A549 (cell line): ENCODE results near the gene SBNO2. TPM values are rescaled to one million over a fixed set of nuclear protein-coding genes. Genes with fewer than 3 reads are reported as not detected.

ENCODE experiments used
- ATAC-seq, 2 experiments: fragments of 200-7000 bp in 1 of 2; fragments of >200 bp in 1 of 2; cut with Nextera tagmentation in 1 of 2; cut with Tn5 transposase in 1 of 2; 3 replicates each; pipeline versions ENCODE4 v1.8.0 to v1.9.1; 2018 to 2020; ENCODE audit warnings: mild to moderate bottlenecking in 1 of 2, moderate library complexity in 1 of 2
- CTCF ChIA-PET: fragments of 300-600 bp; sonication (Branson Sonifier 250); formaldehyde crosslinking; extraction: SDS; loops from one replicate; lab custom pipeline; 2021; ENCODE audit warnings: antibody characterized with exemption, inconsistent platforms; lab: Yijun Ruan, JAX
- POLR2A ChIA-PET: fragments of 350-600 bp; formaldehyde crosslinking; extraction: SDS; loops from one replicate; lab custom pipeline; 2021; ENCODE audit warnings: antibody characterized with exemption, inconsistent platforms; lab: Yijun Ruan, JAX
- DNase-seq, 2 experiments: peaks; one replicate each; pipeline versions ENCODE4 v3.0.0 to v3.0.0-alpha.2; 2011 to 2016; ENCODE audit warnings: low read depth in 1 of 2, low spot score in 1 of 2
- FAIRE-seq: peaks from 2 replicates; lab custom pipeline; 2011; peaks lifted over from hg19 to GRCh38; lab: Jason Lieb, UNC
- H3K27ac ChIP-seq, 2 experiments: fragments of >200 bp; sonication (Bioruptor Twin); formaldehyde crosslinking; 3 replicates each; pipeline ENCODE4 v1.5.1; 2016 to 2017
- H3K4me1 ChIP-seq: fragments of >200 bp; sonication (Bioruptor Twin); formaldehyde crosslinking; 3 replicates; pipeline ENCODE4 v1.6.1; 2016
- H3K4me2 ChIP-seq: fragments of >200 bp; sonication (Bioruptor Twin); formaldehyde crosslinking; 3 replicates; pipeline ENCODE4 v1.6.1; 2016
- H3K4me3 ChIP-seq: fragments of >200 bp; sonication (Bioruptor Twin); formaldehyde crosslinking; 3 replicates; pipeline ENCODE4 v1.5.1; 2016
- H3K9me3 ChIP-seq: fragments of >200 bp; sonication (Bioruptor Twin); formaldehyde crosslinking; 3 replicates; pipeline ENCODE4 v1.6.1; 2016
- BHLHE40 ChIP-seq: IDR thresholded peaks from 2 replicates; pipeline ENCODE4 v1.6.1; 2012; ENCODE audit warnings: low read depth, low read length, inconsistent platforms
- CHD2 ChIP-seq: fragments of 150-350 bp; IDR thresholded peaks from 2 replicates; pipeline ENCODE4 v1.6.1; 2014; ENCODE audit warnings: low read length; ENCODE audit not compliant: partially characterized antibody
- CHD4 ChIP-seq: fragments of 200-600 bp; sonication (generic); IDR thresholded peaks from 2 replicates; pipeline ENCODE4 v1.6.1; 2016; ENCODE audit warnings: antibody characterized with exemption, mild to moderate bottlenecking, borderline replicate concordance
- ESRRA ChIP-seq: fragments of 150-350 bp; IDR thresholded peaks from 2 replicates; pipeline ENCODE4 v1.6.1; 2014; ENCODE audit warnings: mild to moderate bottlenecking, low read length, borderline replicate concordance
- FOXS1 ChIP-seq: fragments of 250-450 bp; sonication (Bioruptor Pico); IDR thresholded peaks from 2 replicates; pipeline ENCODE4 v1.5.0; 2020; ENCODE audit warnings: mild to moderate bottlenecking, moderate library complexity
- GATA3 ChIP-seq: IDR thresholded peaks from 2 replicates; pipeline ENCODE4 v1.6.1; 2012; ENCODE audit warnings: borderline replicate concordance
- HDAC2 ChIP-seq: fragments of 200-600 bp; sonication (generic); IDR thresholded peaks from 2 replicates; pipeline ENCODE4 v1.6.1; 2016
- HES2 ChIP-seq: fragments of >200 bp; sonication (Bioruptor Twin); formaldehyde crosslinking; IDR thresholded peaks from 2 replicates; pipeline ENCODE4 v1.6.1; 2016
- HEYL ChIP-seq: fragments of 250-450 bp; sonication (Bioruptor Pico); IDR thresholded peaks from 2 replicates; pipeline ENCODE4 v1.8.0; 2021; ENCODE audit warnings: mild to moderate bottlenecking, moderate library complexity
- HMGXB4 ChIP-seq: fragments of 250-450 bp; sonication (Bioruptor Pico); IDR thresholded peaks from 2 replicates; pipeline ENCODE4 v1.5.0; 2021; ENCODE audit warnings: mild to moderate bottlenecking, moderate library complexity, borderline replicate concordance
- HOXA7 ChIP-seq: fragments of 250-450 bp; sonication (Bioruptor Pico); IDR thresholded peaks from 2 replicates; pipeline ENCODE4 v1.5.0; 2020; ENCODE audit warnings: mild to moderate bottlenecking, moderate library complexity
- JUNB ChIP-seq: fragments of >200 bp; sonication (Bioruptor Twin); formaldehyde crosslinking; IDR thresholded peaks from 2 replicates; pipeline ENCODE4 v1.6.1; 2016
- KDM1A ChIP-seq: fragments of 200-600 bp; sonication (generic); IDR thresholded peaks from 2 replicates; pipeline ENCODE4 v1.6.1; 2016; ENCODE audit warnings: low read depth, mild to moderate bottlenecking
- NR3C1 ChIP-seq: fragments of >200 bp; sonication (Bioruptor Twin); formaldehyde crosslinking; IDR thresholded peaks from 3 replicates; pipeline ENCODE4 v1.6.1; 2017
- PHF8 ChIP-seq: fragments of 200-600 bp; sonication (generic); IDR thresholded peaks from 2 replicates; pipeline ENCODE4 v1.6.1; 2016; ENCODE audit warnings: low read depth, mild to moderate bottlenecking, antibody characterized with exemption, moderate library complexity, borderline replicate concordance
- POLR2A ChIP-seq: IDR thresholded peaks from 2 replicates; pipeline ENCODE4 v1.6.1; 2012; ENCODE audit warnings: mild to moderate bottlenecking, low read length
- POLR2AphosphoS2 ChIP-seq: conservative IDR thresholded peaks from 2 replicates; pipeline ENCODE4 v1.6.1; 2012; ENCODE audit warnings: low read length, improper control_type of control experiment, inconsistent platforms
- RFX5 ChIP-seq: fragments of 450-650 bp; IDR thresholded peaks from 2 replicates; pipeline ENCODE4 v1.7.1; 2014; ENCODE audit warnings: antibody characterized with exemption, mild to moderate bottlenecking, moderate library complexity
- RNF2 ChIP-seq: fragments of 200-600 bp; sonication (generic); IDR thresholded peaks from 2 replicates; pipeline ENCODE4 v1.6.1; 2016; ENCODE audit warnings: low read depth, mild to moderate bottlenecking, antibody characterized with exemption, moderate library complexity, borderline replicate concordance
- SREBF2 ChIP-seq: fragments of 450-650 bp; IDR thresholded peaks from 2 replicates; pipeline ENCODE4 v1.6.1; 2014; ENCODE audit warnings: mild to moderate bottlenecking, moderate library complexity
- USF2 ChIP-seq: fragments of 450-650 bp; IDR thresholded peaks from 2 replicates; pipeline ENCODE4 v1.6.1; 2014; ENCODE audit warnings: antibody characterized with exemption
- ZC3H11A ChIP-seq: fragments of 450-650 bp; IDR thresholded peaks from 2 replicates; pipeline ENCODE4 v1.6.1; 2014; ENCODE audit warnings: antibody characterized with exemption, mild to moderate bottlenecking
- ZSCAN20 ChIP-seq: fragments of 250-450 bp; sonication (Bioruptor Pico); IDR thresholded peaks from 2 replicates; pipeline ENCODE4 v1.8.0; 2022; ENCODE audit warnings: mild to moderate bottlenecking, moderate library complexity
- WGBS: methylation state at CpG from one replicate; pipeline ENCODE4 v1.1.6; 2017; ENCODE audit errors: missing lambda C conversion rate; 5-methylcytosine and 5-hydroxymethylcytosine counted together
- polyA plus RNA-seq, 4 experiments: library from polyadenylated mRNA; depleted of rRNA in 3 of 4; stranded (reverse); fragments of >200 nt; fragmentation: RNase III in 1 of 4; extraction: RNeasy Plus Mini Kit Qiagen cat#74134 plus additional on column Dnase treatment in 1 of 4; gene quantifications; 2 replicates in 3 of 4; 3 replicates in 1 of 4; pipeline ENCODE4 v1.2.3, GENCODE V29; 2011 to 2017

The SBNO2 gene
- polyA plus RNA-seq, 2 of the 4 experiments (the other 2 are of a cell fraction): 6.8 to 27.0 TPM

- no peak; a peak in 1 of 6 replicates for ATAC-seq
- POLR2A ChIA-PET: interaction anchor here (0.6 to 1.3 kb wide), 4 partner anchors 12 to 84 kb away, joined by 3 to 6 read pairs (median 4); no protein-coding TSS in a partner anchor
Measured at GRCh38 chr19:1094655-1094977, 79.5 kb downstream of the SBNO2 start.

GRCh38 chr19:1093811-1094553 is 80.1 kb downstream of the SBNO2 start:
- ChIA-PET POLR2A (interaction anchor here (0.6 to 1.1 kb wide), 3 partner anchors 11 to 85 kb away, joined by 3 to 4 read pairs (median 3); no protein-coding TSS in a partner anchor), CTCF (interaction anchor here (0.7 to 2.5 kb wide), 6 partner anchors 9 to 171 kb away, joined by 3 to 10 read pairs (median 3); no protein-coding TSS in a partner anchor)
- peak overlapping the region; percentile 84 to 97 for H3K27ac ChIP-seq
- DNase-seq (no peak), ATAC-seq (no peak), FAIRE-seq (no peak)
- TF ChIP-seq KDM1A (no peak), ZSCAN20 (no peak), RNF2 (no peak), GATA3 (no peak), HOXA7 (CRISPR knock-in tag) (no peak), JUNB (no peak), BHLHE40 (no peak), FOXS1 (CRISPR knock-in tag) (no peak), NR3C1 (no peak), CHD4 (no peak), USF2 (no peak), HDAC2 (no peak), POLR2AphosphoS2 (no peak), ESRRA (no peak), HMGXB4 (CRISPR knock-in tag) (no peak), RFX5 (no peak), HES2 (no peak), ZC3H11A (no peak), HEYL (no peak)
- peaks cover 29% of the 10 kb centered on the region for H3K4me1 ChIP-seq
- H3K4me3 ChIP-seq: peak overlapping the region; percentile 80
- peak overlapping the region; percentile 93 for H3K4me2 ChIP-seq
- H3K9me3 ChIP-seq: no peaks in the 10 kb centered on the region
- 55% methylated on average over 18 of the region's 32 CpGs for WGBS

More at GRCh38 chr19:1094655-1094977, 79.5 kb downstream of the SBNO2 start:
- DNase-seq: no peak
- Histone ChIP-seq H3K4me3 (peak overlapping the region; percentile 80), H3K4me1 (peaks cover 34% of the 10 kb centered on the region), H3K27ac (peak overlapping the region; percentile 84 to 97), H3K4me2 (peak overlapping the region; percentile 93), H3K9me3 (peaks cover 4% of the 10 kb centered on the region; the same call in 2 of the 3 replicates)
- TF ChIP-seq HES2 (no peak), PHF8 (no peak), POLR2A (no peak), SREBF2 (no peak), CHD2 (no peak)
- no peak for FAIRE-seq
- WGBS: 5% methylated on average over 4 of the region's 19 CpGs
- CTCF ChIA-PET: interaction anchor here (1.4 to 2.5 kb wide), 4 partner anchors 19 to 172 kb away, joined by 3 to 10 read pairs (median 4); no protein-coding TSS in a partner anchor
